ENCODE results near the gene YBX3. TPM values are rescaled to one million over a fixed set of nuclear protein-coding genes. Genes with fewer than 3 reads are reported as not detected.

YBX3 gene
- total RNA-seq, 1 experiment from 2014 or later, result 315 TPM

DNA sequence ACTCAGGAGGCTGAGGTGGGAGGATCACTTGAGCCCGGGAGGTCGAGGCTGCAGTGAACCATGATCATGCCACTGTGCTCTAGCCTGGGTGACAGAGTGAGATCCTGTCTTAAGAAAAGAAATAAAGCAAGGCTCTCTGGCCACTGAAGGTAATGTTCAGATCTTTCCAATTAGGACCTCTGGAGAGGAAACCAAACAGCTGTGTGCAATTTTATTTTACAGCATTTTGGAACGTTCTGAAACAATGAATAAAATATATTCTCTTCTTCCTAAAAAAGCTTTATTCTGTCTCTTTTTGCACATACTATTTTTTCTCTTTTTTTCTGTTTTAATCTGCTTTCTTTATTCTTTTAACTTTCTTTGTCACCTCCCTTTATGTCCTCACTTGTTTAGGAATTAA lies 5.0 kb upstream of the YBX3 start:
- Mint-ChIP-seq H3K27me3 (ENCODE audit: insufficient read depth, unreplicated experiment) (peaks cover 14% of the 10 kb centered on the region), H3K36me3 (ENCODE audit: insufficient read depth, unreplicated experiment) (no peaks in the 10 kb centered on the region), H3K27ac (ENCODE audit: unreplicated experiment) (no peak overlapping the region), H3K9me3 (ENCODE audit: unreplicated experiment) (no peaks in the 10 kb centered on the region), H3K4me1 (ENCODE audit: low read depth, unreplicated experiment) (peaks cover 8% of the 10 kb centered on the region), H3K4me3 (ENCODE audit: unreplicated experiment) (no peak overlapping the region)
- H3K4me1 ChIP-seq, result peaks cover 8% of the 10 kb centered on the region
- intact Hi-C loops (cut with micrococcal nuclease; ENCODE audit: unreplicated experiment), result no loop called here
- no peaks in the 10 kb centered on the region for H3K27me3 ChIP-seq (replicated peaks; ENCODE audit: control insufficient read depth, insufficient read depth, low read length)
- TF ChIP-seq, protein P1, sequence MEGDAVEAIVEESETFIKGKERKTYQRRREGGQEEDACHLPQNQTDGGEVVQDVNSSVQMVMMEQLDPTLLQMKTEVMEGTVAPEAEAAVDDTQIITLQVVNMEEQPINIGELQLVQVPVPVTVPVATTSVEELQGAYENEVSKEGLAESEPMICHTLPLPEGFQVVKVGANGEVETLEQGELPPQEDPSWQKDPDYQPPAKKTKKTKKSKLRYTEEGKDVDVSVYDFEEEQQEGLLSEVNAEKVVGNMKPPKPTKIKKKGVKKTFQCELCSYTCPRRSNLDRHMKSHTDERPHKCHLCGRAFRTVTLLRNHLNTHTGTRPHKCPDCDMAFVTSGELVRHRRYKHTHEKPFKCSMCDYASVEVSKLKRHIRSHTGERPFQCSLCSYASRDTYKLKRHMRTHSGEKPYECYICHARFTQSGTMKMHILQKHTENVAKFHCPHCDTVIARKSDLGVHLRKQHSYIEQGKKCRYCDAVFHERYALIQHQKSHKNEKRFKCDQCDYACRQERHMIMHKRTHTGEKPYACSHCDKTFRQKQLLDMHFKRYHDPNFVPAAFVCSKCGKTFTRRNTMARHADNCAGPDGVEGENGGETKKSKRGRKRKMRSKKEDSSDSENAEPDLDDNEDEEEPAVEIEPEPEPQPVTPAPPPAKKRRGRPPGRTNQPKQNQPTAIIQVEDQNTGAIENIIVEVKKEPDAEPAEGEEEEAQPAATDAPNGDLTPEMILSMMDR (IDR thresholded peaks at IDR 0.05; ENCODE audit: insufficient read depth in 1 of 2, low read depth in 1 of 2, low read length in 1 of 2, severe bottlenecking in 1 of 2, unreplicated experiment in 1 of 2), result no peak
- no TSS peak for BruUV-seq (replicated peaks)
- H3K4me3 ChIP-seq (ENCODE audit: low read depth, low read length), result no peak overlapping the region
- ChIA-PET POLR2A (no interaction called here), CTCF (interaction anchor here (1.5 kb wide), 1 partner anchor 21 kb away, joined by 3 read pairs; no protein-coding TSS in a partner anchor)
- no peaks in the 10 kb centered on the region for H3K9me3 ChIP-seq
- H3K36me3 ChIP-seq (ENCODE audit: control insufficient read depth, insufficient read depth, low read length), result no peaks in the 10 kb centered on the region
- no peak for DNase-seq

DNA sequence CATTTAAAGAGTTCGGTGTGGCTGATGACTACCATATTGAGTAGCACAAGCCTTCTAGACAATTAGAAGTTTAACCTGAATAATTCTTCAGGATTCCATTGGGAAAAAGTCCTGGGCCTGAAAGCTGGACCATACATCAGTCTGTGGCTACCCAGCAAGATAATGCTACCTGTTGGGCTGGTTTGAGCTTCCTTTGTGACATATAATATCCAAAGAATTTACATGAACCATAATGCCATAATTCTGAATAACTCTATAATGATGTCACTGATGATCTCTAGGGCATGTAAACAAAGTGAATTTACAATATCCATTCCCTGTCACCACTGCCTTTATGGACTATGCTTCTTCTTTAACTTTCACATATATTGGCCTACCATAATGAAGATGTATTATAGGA lies 3.8 kb upstream of the YBX3 start:
- no peak overlapping the region for H3K4me3 Mint-ChIP-seq (ENCODE audit: unreplicated experiment)
- peaks cover 6% of the 10 kb centered on the region for H3K36me3 Mint-ChIP-seq (ENCODE audit: insufficient read depth, unreplicated experiment)
- TF ChIP-seq, protein P1 (IDR thresholded peaks at IDR 0.05; ENCODE audit: insufficient read depth in 1 of 2, low read depth in 1 of 2, low read length in 1 of 2, severe bottlenecking in 1 of 2, unreplicated experiment in 1 of 2), result no peak
- H3K27me3 Mint-ChIP-seq (ENCODE audit: insufficient read depth, unreplicated experiment), result peaks cover 14% of the 10 kb centered on the region
- POLR2A ChIA-PET, result no interaction called here
- no peaks in the 10 kb centered on the region for H3K9me3 Mint-ChIP-seq (ENCODE audit: unreplicated experiment)
- BruUV-seq (replicated peaks), result no TSS peak
- H3K4me1 Mint-ChIP-seq (ENCODE audit: low read depth, unreplicated experiment), result peaks cover 8% of the 10 kb centered on the region
- Histone ChIP-seq H3K4me3 (ENCODE audit: low read depth, low read length) (no peak overlapping the region), H3K4me1 (peaks cover 8% of the 10 kb centered on the region), H3K27me3 (replicated peaks; ENCODE audit: control insufficient read depth, insufficient read depth, low read length) (no peaks in the 10 kb centered on the region), H3K36me3 (ENCODE audit: control insufficient read depth, insufficient read depth, low read length) (no peaks in the 10 kb centered on the region), H3K9me3 (no peaks in the 10 kb centered on the region)
- CTCF ChIA-PET, result interaction anchor here (0.7 to 1.5 kb wide), 2 partner anchors 23 to 482 kb away, joined by 3 read pairs; no protein-coding TSS in a partner anchor
- H3K27ac Mint-ChIP-seq (ENCODE audit: unreplicated experiment), result no peak overlapping the region
- intact Hi-C loops (cut with micrococcal nuclease; ENCODE audit: unreplicated experiment), result no loop called here
- no peak for DNase-seq

DNA sequence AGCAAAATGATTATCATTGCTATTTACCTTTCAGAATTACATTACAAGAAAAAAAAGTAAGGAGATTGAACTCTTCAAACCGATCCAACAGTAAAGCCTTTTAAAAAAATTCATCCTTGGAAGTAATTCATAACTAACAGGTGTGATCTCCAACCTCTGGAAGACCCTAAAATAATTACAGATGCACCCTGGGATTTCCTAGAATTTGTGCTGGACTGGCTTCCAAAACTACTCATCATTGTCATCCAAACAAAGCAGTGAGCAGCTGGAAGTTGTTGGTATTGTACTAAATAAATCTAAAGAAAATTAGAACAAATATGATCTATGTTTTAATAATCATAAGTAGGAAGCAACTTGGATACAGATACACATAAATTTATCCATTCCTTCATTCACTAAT lies 1.9 kb upstream of the YBX3 start:
- intact Hi-C loops (cut with micrococcal nuclease; ENCODE audit: unreplicated experiment), result no loop called here
- H3K27me3 ChIP-seq (replicated peaks; ENCODE audit: control insufficient read depth, insufficient read depth, low read length), result no peaks in the 10 kb centered on the region
- TF ChIP-seq, protein P1 (IDR thresholded peaks at IDR 0.05; ENCODE audit: insufficient read depth in 1 of 2, low read depth in 1 of 2, low read length in 1 of 2, severe bottlenecking in 1 of 2, unreplicated experiment in 1 of 2), result no peak

More for the DNA sequence above, 1.9 kb upstream of the YBX3 start:
- ChIA-PET POLR2A (no interaction called here), CTCF (no interaction called here)
- H3K4me1 Mint-ChIP-seq (ENCODE audit: low read depth, unreplicated experiment), result peaks cover 20% of the 10 kb centered on the region
- Histone ChIP-seq H3K36me3 (ENCODE audit: control insufficient read depth, insufficient read depth, low read length) (no peaks in the 10 kb centered on the region), H3K4me3 (ENCODE audit: low read depth, low read length) (no peak overlapping the region), H3K4me1 (peaks cover 21% of the 10 kb centered on the region), H3K9me3 (no peaks in the 10 kb centered on the region)
- H3K27me3 Mint-ChIP-seq (ENCODE audit: insufficient read depth, unreplicated experiment), result peaks cover 9% of the 10 kb centered on the region
- no peaks in the 10 kb centered on the region for H3K9me3 Mint-ChIP-seq (ENCODE audit: unreplicated experiment)
- no peak overlapping the region for H3K27ac Mint-ChIP-seq (ENCODE audit: unreplicated experiment)
- H3K4me3 Mint-ChIP-seq (ENCODE audit: unreplicated experiment), result no peak overlapping the region
- BruUV-seq (replicated peaks), result no TSS peak
- DNase-seq, result no peak
- H3K36me3 Mint-ChIP-seq (ENCODE audit: insufficient read depth, unreplicated experiment), result peaks cover 10% of the 10 kb centered on the region
